GM18858 (cell line): Measurements from ENCODE around the gene SORCS1.

Experiments used
- ATAC-seq: cut with Tn5 transposase; IDR thresholded peaks from one replicate; pipeline ENCODE4 v1.9.1; 2021; ENCODE audit not compliant: unreplicated experiment

SORCS1 gene

DNA sequence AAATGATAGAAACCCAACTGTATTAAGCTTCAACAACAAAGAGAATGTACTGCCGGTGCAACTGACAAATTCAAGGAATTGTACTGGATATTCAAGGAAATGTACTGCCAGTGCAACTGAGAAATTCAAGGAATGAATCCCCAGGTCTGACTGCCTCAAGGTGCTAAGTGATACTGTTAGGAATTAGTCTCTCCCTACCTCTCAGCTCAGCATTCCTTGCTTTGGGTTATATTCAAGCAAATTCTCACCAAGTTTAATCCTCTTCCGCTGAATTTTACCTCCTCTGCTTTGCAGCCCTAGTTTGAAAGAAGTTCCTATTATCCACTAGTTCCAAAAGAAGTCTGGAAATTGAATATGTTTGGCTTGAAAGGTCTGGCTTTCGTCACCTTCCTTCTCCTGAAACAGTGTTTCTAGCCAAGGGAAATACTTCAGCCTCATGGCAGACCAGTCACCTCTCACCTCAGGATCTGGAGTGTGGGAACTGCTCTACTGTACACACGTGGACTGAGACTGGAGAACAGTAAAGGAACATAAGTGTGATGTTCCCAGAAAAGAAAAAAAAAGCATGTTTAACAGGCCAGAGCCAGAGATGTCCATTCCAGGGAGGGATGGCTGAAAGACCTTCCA is 60.4 kb downstream of the SORCS1 start:
- ATAC-seq = no peak

GRCh38 chr10:107103174-107104025 is 61.1 kb downstream of the SORCS1 start:
- ATAC-seq = no peak

DNA sequence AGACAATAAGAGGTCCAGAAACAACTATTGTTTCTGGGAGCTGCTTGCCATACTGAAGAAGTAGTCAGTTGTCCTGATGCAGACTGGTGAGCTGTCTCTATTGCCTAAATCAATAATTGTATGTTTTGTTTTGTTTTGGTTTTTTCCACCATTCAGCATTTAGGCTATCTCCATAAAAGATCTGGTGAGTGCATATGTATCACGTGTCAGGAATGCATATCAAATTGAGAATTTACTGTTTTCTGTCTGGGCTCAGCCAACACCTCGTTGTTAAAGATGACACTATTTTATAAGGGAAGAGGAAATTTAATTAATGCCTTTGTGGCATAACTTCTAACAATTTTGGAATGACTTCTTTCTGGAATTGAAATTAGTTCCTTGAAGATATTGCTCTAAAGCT is 66.2 kb downstream of the SORCS1 start:
- no peak for ATAC-seq

DNA sequence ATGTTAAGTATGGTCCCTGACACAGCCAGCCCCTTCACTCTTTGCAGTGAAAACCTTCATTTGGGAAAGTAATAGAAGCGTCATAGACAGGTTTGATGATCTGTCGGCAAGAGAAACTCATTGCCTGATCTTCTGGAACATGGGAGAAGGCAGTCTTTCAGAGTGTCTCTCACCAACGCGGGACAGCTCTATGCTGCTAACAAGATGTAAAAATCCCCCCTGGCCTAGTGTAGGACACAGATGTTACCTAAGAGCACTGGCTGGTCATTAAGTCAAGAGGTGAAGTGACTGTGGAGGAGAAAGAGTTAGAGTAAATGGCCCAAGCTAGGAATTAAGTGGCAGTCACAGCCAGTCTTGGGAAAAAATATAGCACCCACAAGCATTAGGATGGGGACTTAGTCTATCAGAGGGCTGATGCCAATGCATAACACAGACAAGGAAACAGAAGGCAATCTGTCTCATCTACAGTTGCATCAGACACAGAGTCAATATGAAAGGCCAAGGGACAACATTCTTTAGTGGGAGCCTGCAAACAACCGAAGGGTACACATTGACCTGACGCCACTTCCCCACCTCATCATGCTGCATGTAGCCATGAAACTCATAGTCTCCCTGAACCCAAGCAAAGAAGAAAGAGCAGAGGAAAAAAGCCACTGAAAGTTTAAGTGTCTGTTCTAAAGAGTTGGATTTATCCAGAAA is 69.5 kb downstream of the SORCS1 start:
- no peak for ATAC-seq

- no peak for ATAC-seq
Observed at GRCh38 chr10:107092321-107092720, 72.2 kb downstream of the SORCS1 start.

- no peak for ATAC-seq
Observed at GRCh38 chr10:107091126-107091525, 73.4 kb downstream of the SORCS1 start.

DNA sequence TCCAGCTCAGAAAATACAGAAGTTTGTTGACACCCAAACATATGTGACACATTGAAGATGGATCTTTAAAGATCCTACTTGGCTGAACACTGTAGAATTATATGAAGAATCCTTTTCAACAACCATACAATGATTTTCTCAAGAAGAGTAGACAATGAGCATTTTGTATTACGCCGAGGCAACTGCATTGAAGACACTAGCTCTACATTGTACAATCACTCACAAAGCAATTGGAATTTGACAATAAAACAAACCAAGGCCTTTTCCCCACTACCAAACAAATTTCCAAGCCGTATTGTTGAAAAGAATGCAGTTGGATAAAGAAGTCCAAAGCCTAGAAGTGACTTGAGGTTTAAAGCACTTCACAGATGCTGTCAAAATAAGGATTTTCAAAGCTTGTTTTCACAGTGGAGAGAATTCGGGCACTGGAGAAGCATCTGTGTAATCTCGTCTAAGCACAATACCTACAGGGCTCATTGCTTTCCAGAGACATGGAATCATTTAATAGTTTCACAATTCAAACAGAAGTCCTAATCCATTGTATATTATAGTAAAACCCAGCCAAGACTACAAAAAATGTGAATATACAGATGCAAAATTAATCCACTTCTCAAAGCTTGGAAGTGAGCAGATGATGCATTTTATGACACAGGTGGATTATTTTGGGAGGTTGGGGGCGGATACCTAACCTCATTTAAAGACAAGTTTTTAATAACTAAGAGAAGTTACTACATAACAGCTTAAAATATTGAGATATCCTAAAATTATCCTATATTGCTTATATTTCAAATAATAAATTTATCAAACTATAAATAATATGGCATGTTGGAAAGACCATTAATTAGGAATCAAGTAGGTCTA is 78.6 kb downstream of the SORCS1 start:
- no peak for ATAC-seq

- ATAC-seq = no peak
Observed at GRCh38 chr10:107083388-107084009, 81.0 kb downstream of the SORCS1 start.

- no peak for ATAC-seq
Observed at GRCh38 chr10:107081644-107082043, 82.9 kb downstream of the SORCS1 start.

GRCh38 chr10:107075117-107075516 is 89.4 kb downstream of the SORCS1 start:
- no peak for ATAC-seq

- ATAC-seq = no peak
Observed at GRCh38 chr10:107072786-107073185, 91.7 kb downstream of the SORCS1 start.

GRCh38 chr10:107072028-107072427 is 92.5 kb downstream of the SORCS1 start:
- no peak for ATAC-seq

DNA sequence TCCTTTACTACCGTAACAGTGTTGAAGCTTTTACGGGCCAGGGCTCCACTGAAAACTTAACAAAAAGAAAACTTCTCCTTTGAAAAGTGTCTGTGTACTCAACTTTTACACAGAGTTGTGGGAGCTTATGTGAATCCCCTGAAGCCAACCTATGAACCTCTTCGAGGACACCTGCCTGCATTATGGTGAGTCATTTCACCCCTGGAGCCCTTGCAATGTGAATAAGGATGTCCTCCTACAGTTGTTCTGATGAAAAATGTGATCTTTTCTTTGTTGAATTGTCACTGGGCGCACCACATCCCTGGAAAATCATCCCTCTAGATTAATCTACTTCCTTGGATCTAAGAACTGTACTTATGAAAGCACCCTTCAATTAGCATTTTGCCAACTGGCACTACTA is 93.2 kb downstream of the SORCS1 start:
- ATAC-seq = no peak

DNA sequence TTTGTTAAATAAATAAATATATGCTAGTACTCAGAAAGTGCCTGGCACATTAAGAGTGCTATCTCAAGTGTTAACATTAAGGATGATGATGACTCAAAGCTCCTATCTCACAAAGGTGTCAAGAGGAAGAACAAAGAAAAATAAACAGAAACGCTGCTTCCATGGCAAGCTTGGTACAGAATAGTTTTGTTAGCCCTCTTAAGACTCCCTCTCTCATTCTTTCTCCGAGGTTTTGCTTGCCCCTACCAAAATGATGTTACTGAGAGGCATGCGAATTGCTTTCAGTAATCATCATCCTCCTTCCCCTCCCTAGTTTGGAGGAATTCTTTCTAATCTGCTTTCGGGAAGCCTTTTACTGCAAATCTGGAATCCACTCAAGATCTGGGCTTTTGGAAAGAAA is 96.7 kb downstream of the SORCS1 start:
- ATAC-seq = no peak

- ATAC-seq = no peak
Observed at GRCh38 chr10:107064075-107064474, 100.4 kb downstream of the SORCS1 start.

GRCh38 chr10:107059872-107060271 is 104.6 kb downstream of the SORCS1 start:
- no peak for ATAC-seq

DNA sequence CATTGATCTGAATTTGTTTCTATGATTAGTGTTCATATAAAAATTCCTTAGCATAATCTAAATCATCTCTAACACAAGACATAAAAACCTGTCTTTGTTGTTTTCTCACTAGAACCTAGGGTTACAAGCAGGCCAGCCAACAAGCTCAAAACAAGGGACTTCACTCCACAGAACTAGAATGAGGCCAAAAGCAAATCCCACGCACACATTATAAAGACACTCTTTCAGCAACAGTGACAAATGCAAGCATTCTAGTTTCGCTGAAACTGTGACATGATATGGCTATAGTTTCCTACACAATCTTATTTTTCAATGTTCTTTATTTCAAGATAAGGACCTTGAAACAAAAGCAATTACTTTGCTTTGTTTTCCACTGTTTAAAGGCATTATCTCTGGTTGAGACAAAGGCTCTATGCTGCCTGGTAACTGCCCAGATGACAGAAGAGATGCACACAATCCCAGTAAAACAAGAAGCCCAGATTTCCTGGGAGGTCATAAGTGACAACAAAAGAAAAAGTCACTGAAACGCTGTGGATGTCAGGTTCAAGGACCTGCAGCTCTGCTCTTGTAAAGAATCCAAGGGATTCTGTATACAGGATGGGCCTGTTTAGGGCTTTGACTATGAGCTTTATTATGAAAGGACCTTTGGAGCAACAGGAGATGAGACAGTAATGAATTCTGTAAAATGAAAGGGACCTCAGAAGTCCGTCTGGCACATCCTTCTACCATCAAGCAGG is 105.3 kb downstream of the SORCS1 start:
- no peak for ATAC-seq

- ATAC-seq = no peak
Observed at GRCh38 chr10:107058331-107058730, 106.2 kb downstream of the SORCS1 start.

- no peak for ATAC-seq
Observed at GRCh38 chr10:107056182-107056581, 108.3 kb downstream of the SORCS1 start.
